ENCODE measurements around the gene MOB2. TPM values are rescaled to one million over a fixed set of nuclear protein-coding genes. Genes with fewer than 3 reads are reported as not detected.

MOB2 gene
- polyA plus RNA-seq, 1 donor: 27.2 TPM

DNA sequence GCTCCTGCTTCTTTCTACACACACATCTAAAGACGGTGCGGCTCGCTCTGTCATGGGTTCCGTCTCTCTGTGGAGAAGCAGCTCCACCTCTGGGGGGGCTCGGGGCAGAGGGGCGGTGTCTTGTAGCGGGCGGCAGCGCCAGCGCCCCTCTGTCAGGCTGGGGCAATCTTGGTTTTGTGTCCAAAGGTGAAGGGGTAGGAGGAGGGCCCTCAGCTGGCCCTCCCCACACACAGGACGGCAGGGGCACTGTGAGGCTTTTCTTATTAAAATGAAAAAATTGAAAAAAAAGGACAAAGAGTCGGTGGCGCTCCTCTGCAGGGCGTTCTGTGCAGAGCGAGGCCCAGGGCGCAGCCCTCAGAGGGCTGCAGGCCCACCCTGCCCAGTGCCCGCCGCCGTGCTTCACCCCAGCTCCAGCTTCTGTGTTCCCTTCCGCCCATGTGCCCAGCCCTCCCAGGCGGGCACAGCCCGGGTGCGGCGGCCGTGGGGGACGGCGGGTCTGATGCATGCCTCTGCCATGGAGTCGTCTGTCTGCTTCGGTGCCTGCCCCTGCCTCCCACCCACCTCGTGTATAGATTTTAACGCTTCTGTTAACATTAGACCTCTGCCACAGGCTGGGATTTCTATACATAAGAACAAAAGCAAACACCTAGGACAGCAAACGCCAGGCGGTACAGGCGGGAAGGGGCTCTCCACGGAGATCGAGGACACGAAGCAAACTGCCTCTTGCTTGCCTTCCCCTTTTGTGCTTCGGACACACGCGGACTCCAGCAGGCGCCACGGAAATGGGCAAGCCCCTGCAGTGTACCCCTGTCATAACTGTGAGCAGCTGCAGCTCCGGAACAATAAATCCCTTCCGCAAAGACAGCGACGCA is 24.5 kb downstream of the MOB2 start:
- no CpG with 5 or more reads among the region's 46 CpGs for WGBS (ENCODE audit: insufficient coverage, low lambda C conversion rate)
- H3K36me3 ChIP-seq (ENCODE audit: control insufficient read depth, insufficient read depth, low read length): peaks cover 8% of the 10 kb centered on the region

DNA sequence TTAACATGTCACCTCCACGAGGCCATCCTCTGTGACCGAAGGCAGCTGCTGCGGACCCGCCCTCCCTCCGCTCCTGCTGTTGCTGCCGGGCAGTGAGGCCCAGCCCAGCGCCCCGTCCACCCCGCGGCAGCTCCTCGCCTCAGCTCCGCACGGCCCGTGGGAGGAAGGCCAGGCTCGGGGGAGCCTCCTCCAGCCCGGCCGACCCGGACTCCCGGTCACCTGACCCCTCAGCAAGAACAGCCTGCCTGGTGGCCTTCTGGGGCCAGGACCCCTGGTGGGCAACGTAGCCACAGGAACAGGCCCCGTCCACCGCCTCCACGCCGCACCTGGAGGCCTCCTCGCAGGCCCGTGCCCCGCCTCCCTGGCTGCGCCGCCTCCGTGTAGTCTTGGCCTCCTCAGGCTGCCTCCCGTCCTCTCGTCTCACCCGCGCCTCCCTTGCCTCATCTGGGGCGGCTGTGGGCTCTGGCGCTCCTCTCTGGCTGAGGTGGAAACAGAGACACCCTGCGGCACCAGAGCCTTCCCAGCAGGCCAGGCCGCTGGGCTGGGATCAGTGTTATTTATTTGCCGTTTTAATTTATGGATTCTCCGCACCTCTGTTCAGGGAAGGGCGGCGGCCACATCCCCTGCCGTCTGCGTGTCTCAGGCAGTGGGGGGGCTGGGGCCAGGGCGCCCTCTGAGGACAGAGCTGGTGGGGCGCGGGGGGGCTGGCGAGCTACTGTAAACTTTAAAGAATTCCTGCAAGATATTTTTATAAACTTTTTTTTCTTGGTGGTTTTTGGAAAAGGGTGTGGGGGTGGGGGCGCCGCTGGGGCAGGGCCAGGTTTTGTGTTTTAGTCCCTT is 25.4 kb downstream of the MOB2 start:
- Histone ChIP-seq H3K36me3 (ENCODE audit: control insufficient read depth, insufficient read depth, low read length) (peaks cover 8% of the 10 kb centered on the region), H3K27ac (ENCODE audit: low read length) (peak overlapping the region; percentile 29), H3K4me1 (ENCODE audit: control insufficient read depth, insufficient read depth, low read length) (peaks cover 8% of the 10 kb centered on the region), H3K4me3 (ENCODE audit: low read length) (peak overlapping the region; percentile 6), H3K27me3 (ENCODE audit: control insufficient read depth, insufficient read depth, low read length) (no peaks in the 10 kb centered on the region), H3K9me3 (ENCODE audit: control insufficient read depth, low read depth, low read length) (peaks cover 22% of the 10 kb centered on the region)
- no CpG with 5 or more reads among the region's 50 CpGs for WGBS (ENCODE audit: insufficient coverage, low lambda C conversion rate)
- DNase-seq: peak in 1 of 2 donors; percentile 15

More for the DNA sequence above, 24.5 kb downstream of the MOB2 start:
- H3K4me3 ChIP-seq (ENCODE audit: low read length): no peak overlapping the region
- peaks cover 22% of the 10 kb centered on the region for H3K9me3 ChIP-seq (ENCODE audit: control insufficient read depth, low read depth, low read length)
- H3K27ac ChIP-seq (ENCODE audit: low read length): no peak overlapping the region
- DNase-seq: no peak
- H3K27me3 ChIP-seq (ENCODE audit: control insufficient read depth, insufficient read depth, low read length): no peaks in the 10 kb centered on the region
- peaks cover 5% of the 10 kb centered on the region for H3K4me1 ChIP-seq (ENCODE audit: control insufficient read depth, insufficient read depth, low read length)

DNA sequence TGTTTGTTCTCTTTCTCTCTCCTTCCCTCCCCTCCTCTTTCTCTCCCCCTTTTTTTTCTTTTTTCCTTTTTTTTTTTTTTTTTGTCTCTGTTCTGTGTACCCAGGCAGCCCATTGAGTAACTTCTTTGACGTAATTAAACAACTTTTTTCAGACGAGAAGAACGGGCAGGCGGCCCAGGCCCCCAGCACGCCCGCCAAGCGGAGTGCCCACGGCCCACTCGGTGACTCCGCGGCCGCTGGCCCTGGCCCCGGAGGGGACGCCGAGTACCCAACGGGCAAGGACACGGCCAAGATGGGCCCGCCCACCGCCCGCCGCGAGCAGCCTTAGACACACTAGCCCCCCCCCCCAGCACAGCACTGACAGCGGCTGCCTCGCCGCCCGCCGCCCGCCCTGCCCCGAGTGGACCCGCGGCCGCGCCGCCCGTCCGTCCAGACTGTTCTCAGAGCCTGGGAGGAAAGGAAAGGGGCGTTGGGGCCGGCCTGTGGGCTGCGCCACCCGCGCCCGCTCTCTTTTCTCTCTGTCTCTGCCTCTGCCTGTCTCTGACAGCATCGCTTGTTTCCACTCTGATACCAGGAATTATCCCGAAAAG is 26.1 kb downstream of the MOB2 start:
- H3K36me3 ChIP-seq (ENCODE audit: control insufficient read depth, insufficient read depth, low read length): peaks cover 5% of the 10 kb centered on the region
- H3K27ac ChIP-seq (ENCODE audit: low read length): no peak overlapping the region
- H3K9me3 ChIP-seq (ENCODE audit: control insufficient read depth, low read depth, low read length): peaks cover 21% of the 10 kb centered on the region
- H3K4me1 ChIP-seq (ENCODE audit: control insufficient read depth, insufficient read depth, low read length): peaks cover 14% of the 10 kb centered on the region
- H3K27me3 ChIP-seq (ENCODE audit: control insufficient read depth, insufficient read depth, low read length): no peaks in the 10 kb centered on the region
- WGBS (ENCODE audit: insufficient coverage, low lambda C conversion rate): no CpG with 5 or more reads among the region's 44 CpGs
- peak overlapping the region; percentile 6 for H3K4me3 ChIP-seq (ENCODE audit: low read length)
- DNase-seq: no peak

DNA sequence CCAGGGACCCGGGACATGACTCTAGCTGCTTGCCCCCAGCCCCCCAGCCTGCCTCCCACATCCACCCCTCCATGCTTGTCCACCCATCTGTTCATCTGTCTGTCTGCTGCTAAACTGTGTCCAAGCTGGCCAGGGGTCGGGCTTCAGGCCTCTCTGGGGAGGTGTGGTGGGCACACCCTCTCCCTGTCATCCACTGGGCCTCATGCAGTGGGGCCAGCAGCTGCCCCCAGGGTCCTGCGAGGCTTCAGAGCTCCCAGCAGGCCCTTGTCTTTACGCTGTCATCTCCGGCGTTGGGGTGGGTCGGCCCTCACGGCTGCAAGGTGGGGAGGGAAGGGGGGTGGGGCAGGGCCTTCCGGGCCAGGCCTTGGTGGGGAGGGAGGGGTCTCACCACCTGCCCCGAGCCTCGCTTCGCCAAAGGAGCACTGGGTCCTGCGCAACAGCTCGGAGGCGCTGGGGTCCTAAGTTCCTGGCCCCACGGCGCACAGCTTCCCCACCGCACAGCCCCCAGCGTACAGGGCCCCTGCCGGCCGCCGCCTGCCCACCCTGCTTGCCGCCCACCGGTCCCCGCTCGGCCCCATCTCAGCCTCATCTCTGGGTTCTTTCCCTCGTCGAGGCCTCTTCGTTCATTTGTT is 26.7 kb downstream of the MOB2 start:
- 52% methylated on average over 9 of the region's 29 CpGs for WGBS (ENCODE audit: insufficient coverage, low lambda C conversion rate)
- peaks cover 15% of the 10 kb centered on the region for H3K9me3 ChIP-seq (ENCODE audit: control insufficient read depth, low read depth, low read length)
- H3K36me3 ChIP-seq (ENCODE audit: control insufficient read depth, insufficient read depth, low read length): peaks cover 5% of the 10 kb centered on the region
- H3K27ac ChIP-seq (ENCODE audit: low read length): no peak overlapping the region
- no peaks in the 10 kb centered on the region for H3K27me3 ChIP-seq (ENCODE audit: control insufficient read depth, insufficient read depth, low read length)
- H3K4me3 ChIP-seq (ENCODE audit: low read length): no peak overlapping the region
- no peak for DNase-seq
- H3K4me1 ChIP-seq (ENCODE audit: control insufficient read depth, insufficient read depth, low read length): peaks cover 14% of the 10 kb centered on the region

DNA sequence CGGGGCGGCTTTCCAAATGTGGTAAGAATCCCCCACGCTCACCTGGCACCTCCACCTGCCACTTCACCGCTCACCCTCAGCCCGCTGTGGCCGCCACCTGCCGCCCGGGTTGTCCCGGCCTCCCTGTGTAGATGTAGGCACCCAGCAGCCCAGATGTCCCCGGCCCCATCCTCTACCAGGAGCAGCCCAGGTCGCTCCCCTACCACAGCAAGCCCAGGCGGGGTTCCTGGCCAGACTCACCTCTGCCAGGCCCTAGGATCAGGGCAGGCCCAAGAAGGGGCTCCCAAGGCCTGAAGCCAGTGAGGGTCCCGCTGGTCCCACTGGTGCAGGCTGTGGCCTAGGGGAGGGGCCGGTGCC is 27.4 kb downstream of the MOB2 start:
- Histone ChIP-seq H3K27me3 (ENCODE audit: control insufficient read depth, insufficient read depth, low read length) (no peaks in the 10 kb centered on the region), H3K27ac (ENCODE audit: low read length) (no peak overlapping the region), H3K4me3 (ENCODE audit: low read length) (no peak overlapping the region), H3K4me1 (ENCODE audit: control insufficient read depth, insufficient read depth, low read length) (peaks cover 14% of the 10 kb centered on the region), H3K9me3 (ENCODE audit: control insufficient read depth, low read depth, low read length) (peaks cover 8% of the 10 kb centered on the region), H3K36me3 (ENCODE audit: control insufficient read depth, insufficient read depth, low read length) (peaks cover 2% of the 10 kb centered on the region)
- no CpG with 5 or more reads among the region's 14 CpGs for WGBS (ENCODE audit: insufficient coverage, low lambda C conversion rate)
- DNase-seq: no peak

DNA sequence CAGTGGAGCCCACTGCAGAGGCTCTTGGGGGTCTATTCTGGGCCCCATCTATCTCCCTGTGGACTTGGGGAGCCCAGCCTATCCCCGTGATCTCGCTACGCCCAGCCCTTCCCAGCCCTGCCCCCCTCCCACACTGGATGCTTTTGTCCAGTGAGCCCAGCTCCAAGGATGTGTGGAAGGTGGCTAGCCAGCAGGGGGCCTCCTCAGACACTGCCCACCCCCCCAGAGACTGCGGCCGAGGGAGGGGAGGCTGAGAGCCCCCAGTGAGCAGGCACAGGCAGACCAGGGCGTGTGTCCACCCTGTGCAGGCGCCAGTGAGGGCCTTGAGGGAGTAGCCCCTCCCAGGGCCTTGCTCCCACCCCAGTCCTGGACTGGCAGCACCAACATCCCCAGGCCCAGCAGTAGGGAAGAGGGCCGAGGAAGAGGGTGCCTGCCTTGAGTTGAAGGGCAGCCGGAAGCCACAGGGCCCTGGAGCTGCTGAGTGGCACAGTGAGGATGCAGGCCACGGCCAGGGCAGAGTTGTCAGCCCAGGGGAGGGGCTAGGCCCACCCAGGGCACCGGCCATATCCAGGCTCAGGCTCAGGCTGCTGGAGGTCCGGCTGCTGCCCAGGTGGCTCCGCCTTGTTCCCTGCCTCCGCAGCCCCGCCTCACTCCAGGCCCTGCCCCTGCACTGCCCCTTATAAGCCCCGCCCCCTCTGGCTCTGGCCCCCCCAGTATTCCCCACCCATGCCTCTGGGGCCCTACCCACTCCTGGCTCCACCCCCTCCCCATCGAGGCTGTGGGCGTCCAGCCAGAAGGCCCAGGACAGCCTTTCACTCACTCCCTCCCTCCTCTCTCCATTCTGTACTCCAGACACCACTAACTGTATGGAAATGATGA is 28.0 kb downstream of the MOB2 start:
- no peak overlapping the region for H3K27ac ChIP-seq (ENCODE audit: low read length)
- H3K9me3 ChIP-seq (ENCODE audit: control insufficient read depth, low read depth, low read length): peaks cover 7% of the 10 kb centered on the region
- no peaks in the 10 kb centered on the region for H3K36me3 ChIP-seq (ENCODE audit: control insufficient read depth, insufficient read depth, low read length)
- peak; percentile 40 to 52 for DNase-seq
- H3K4me3 ChIP-seq (ENCODE audit: low read length): no peak overlapping the region
- H3K4me1 ChIP-seq (ENCODE audit: control insufficient read depth, insufficient read depth, low read length): peaks cover 18% of the 10 kb centered on the region
- H3K27me3 ChIP-seq (ENCODE audit: control insufficient read depth, insufficient read depth, low read length): no peaks in the 10 kb centered on the region
- no CpG with 5 or more reads among the region's 18 CpGs for WGBS (ENCODE audit: insufficient coverage, low lambda C conversion rate)

DNA sequence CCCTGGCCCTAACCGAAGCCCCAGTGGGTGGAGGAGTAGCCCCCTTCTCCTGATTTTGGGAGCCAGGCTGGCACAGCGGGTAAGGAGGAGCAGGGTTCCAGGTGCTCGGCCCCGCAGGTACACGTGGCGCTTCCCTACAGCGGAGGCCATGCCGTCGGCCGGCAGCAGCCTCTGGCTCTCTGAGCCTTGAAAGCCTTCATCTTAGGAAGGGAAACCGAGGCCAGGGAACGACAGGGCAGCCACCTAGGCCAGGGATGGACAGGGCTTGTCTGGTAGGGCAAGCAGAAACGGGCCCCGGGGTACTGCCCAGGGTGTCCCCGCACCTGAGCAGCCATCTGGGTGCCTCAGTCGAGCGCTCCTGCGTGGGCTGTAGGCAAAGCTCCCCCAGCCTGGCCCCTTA is 28.7 kb downstream of the MOB2 start:
- Histone ChIP-seq H3K36me3 (ENCODE audit: control insufficient read depth, insufficient read depth, low read length) (no peaks in the 10 kb centered on the region), H3K27me3 (ENCODE audit: control insufficient read depth, insufficient read depth, low read length) (no peaks in the 10 kb centered on the region), H3K4me1 (ENCODE audit: control insufficient read depth, insufficient read depth, low read length) (peaks cover 19% of the 10 kb centered on the region), H3K9me3 (ENCODE audit: control insufficient read depth, low read depth, low read length) (peaks cover 2% of the 10 kb centered on the region), H3K27ac (ENCODE audit: low read length) (no peak overlapping the region), H3K4me3 (ENCODE audit: low read length) (no peak overlapping the region)
- DNase-seq: no peak
- WGBS (ENCODE audit: insufficient coverage, low lambda C conversion rate): no CpG with 5 or more reads among the region's 18 CpGs

DNA sequence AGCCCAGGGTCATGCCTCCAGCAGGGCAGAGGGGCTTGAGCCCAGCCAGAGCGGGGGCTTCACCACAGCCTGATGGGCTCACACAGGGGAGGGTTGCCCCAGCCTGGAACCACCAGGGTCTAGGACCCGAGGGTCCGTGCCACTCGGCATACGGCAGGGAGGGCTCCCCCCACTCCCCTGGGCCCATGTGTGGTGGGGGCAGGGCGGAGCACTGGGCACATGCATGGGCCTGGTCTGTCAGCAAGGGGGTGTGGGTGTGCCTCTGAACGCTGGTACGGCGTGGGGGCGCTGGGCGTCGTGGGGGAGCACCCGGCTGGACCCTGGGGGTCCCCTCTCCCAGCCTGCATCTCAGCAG is 29.3 kb downstream of the MOB2 start:
- Histone ChIP-seq H3K4me3 (ENCODE audit: low read length) (no peak overlapping the region), H3K4me1 (ENCODE audit: control insufficient read depth, insufficient read depth, low read length) (peaks cover 19% of the 10 kb centered on the region), H3K27ac (ENCODE audit: low read length) (no peak overlapping the region), H3K27me3 (ENCODE audit: control insufficient read depth, insufficient read depth, low read length) (no peaks in the 10 kb centered on the region), H3K9me3 (ENCODE audit: control insufficient read depth, low read depth, low read length) (no peaks in the 10 kb centered on the region), H3K36me3 (ENCODE audit: control insufficient read depth, insufficient read depth, low read length) (no peaks in the 10 kb centered on the region)
- WGBS (ENCODE audit: insufficient coverage, low lambda C conversion rate): no CpG with 5 or more reads among the region's 13 CpGs
- no peak for DNase-seq

DNA sequence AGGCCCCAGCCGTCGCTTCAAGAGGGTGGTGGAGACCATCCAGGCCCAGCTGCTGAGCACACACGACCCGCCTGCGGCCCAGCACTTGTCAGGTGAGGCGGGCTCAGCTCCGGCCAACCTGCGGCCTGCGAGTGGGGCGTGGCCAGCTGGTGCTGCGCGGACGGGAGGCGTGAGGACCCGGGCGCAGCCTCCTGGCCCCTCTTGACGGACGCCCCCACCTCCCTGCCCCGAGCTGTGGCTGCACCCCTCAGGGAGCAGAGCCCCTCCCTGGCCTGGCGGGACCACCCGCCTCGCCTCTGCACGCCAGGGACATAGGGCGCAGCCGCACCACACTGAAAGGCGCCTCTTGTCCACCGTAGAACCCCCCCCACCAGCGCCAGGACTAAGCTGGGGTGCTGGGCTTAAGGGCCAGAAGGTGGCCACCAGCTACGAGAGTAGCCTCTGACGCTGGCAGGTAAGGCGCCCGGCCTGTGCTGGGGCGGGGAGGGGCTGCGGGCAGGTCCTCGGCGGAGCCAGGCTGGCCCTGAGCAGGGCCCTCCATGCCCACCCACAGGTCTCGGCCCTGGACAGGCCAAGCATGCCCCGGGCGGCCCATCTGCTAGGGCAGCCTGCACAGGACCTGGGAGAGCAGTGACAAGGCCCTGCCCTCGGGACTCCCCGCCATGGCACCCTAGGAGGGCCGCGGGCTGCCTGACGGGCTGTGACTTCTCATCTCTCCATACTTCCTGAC is 29.8 kb downstream of the MOB2 start:
- no peaks in the 10 kb centered on the region for H3K27me3 ChIP-seq (ENCODE audit: control insufficient read depth, insufficient read depth, low read length)
- H3K36me3 ChIP-seq (ENCODE audit: control insufficient read depth, insufficient read depth, low read length): no peaks in the 10 kb centered on the region
- no peak for DNase-seq
- no peak overlapping the region for H3K27ac ChIP-seq (ENCODE audit: low read length)
- no peak overlapping the region for H3K4me3 ChIP-seq (ENCODE audit: low read length)
- H3K4me1 ChIP-seq (ENCODE audit: control insufficient read depth, insufficient read depth, low read length): peaks cover 19% of the 10 kb centered on the region
- H3K9me3 ChIP-seq (ENCODE audit: control insufficient read depth, low read depth, low read length): no peaks in the 10 kb centered on the region
- WGBS (ENCODE audit: insufficient coverage, low lambda C conversion rate): no CpG with 5 or more reads among the region's 44 CpGs
